ENCODE measurements around the gene SLC22A5. TPM values are rescaled to one million over a fixed set of nuclear protein-coding genes. Genes with fewer than 3 reads are reported as not detected.

The SLC22A5 gene
- total and polyA plus RNA-seq, 2 of the 8 experiments (the other 6 are each of a cell fraction or from before 2014, with no cell fraction given) = 4.0 to 9.0 TPM

DNA sequence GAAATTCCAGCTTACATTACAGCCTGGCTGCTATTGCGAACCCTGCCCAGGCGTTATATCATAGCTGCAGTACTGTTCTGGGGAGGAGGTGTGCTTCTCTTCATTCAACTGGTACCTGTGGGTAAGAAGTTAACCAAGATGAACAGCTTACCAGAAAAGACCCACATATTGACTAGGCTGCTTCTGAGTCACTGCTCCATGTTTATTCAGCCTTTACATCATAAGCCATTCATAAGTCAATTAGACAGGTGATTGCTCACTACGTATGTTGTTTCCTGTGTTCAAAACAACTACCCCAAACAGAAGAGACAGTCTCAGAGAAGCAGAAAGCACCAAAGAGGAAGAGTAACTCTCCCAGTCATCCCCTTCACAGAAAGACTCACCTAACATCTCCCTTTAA, 34.7 kb upstream of the SLC22A5 start:
- no peak overlapping the region for H4K8ac ChIP-seq (ENCODE audit: extremely low read depth, insufficient read depth, low read length)
- POLR2A ChIA-PET (ENCODE audit: partially characterized antibody) = interaction anchor here (1.5 kb wide), 1 partner anchor 9 kb away, joined by 3 read pairs; no protein-coding TSS in a partner anchor
- no peak overlapping the region for H2AFZ ChIP-seq (ENCODE audit: low read length)
- H3K36me3 ChIP-seq (ENCODE audit: control insufficient read depth in 2 of 4, insufficient read depth in 4 of 4, low read length in 3 of 4) = no peaks in the 10 kb centered on the region
- WGBS, 2 experiments (ENCODE audit: extremely low coverage in 1 of 2, insufficient coverage in 1 of 2, insufficient read length in 1 of 2, insufficient replicate concordance in 2 of 2, low coverage in 1 of 2, low lambda C conversion rate in 2 of 2, missing lambda C conversion rate in 1 of 2) = 93% methylated on average over 3 of the region's 3 CpGs; no CpG with 5 or more reads in 1 of the 2 experiments
- H3K9ac ChIP-seq (replicated peaks in 1 of 4; ENCODE audit: extremely low read depth in 1 of 4, low read depth in 3 of 4, low read length in 3 of 4) = no peak overlapping the region
- CTCF ChIA-PET (ENCODE audit: partially characterized antibody) = interaction anchor here (1.5 kb wide), 1 partner anchor 130 kb away, joined by 3 read pairs; no protein-coding TSS in a partner anchor
- no peak overlapping the region for H2BK15ac ChIP-seq (ENCODE audit: low read length)
- H2BK5ac ChIP-seq (ENCODE audit: low read depth, low read length) = no peak overlapping the region
- H2BK12ac ChIP-seq (ENCODE audit: low read depth, low read length) = no peak overlapping the region
- no peaks in the 10 kb centered on the region for H3K4me1 ChIP-seq (replicated peaks in 1 of 4; ENCODE audit: control insufficient read depth in 3 of 4, insufficient read depth in 4 of 4, low read length in 3 of 4)
- H3K79me2 ChIP-seq (ENCODE audit: control insufficient read depth in 1 of 2, insufficient read depth in 2 of 2, low read length in 2 of 2) = no peaks in the 10 kb centered on the region
- no peak overlapping the region for H4K5ac ChIP-seq (ENCODE audit: insufficient read length, low read depth, low read length)
- no peak overlapping the region for H2BK120ac ChIP-seq (replicated peaks; ENCODE audit: low read depth, low read length)
- H3K27ac ChIP-seq (ENCODE audit: low read depth, low read length) = no peak overlapping the region
- no peak overlapping the region for H3K18ac ChIP-seq (ENCODE audit: extremely low read depth, low read length)
- no peak overlapping the region for H3K4me2 ChIP-seq (ENCODE audit: insufficient read depth in 1 of 2, low read depth in 2 of 2, low read length in 2 of 2)
- no peak overlapping the region for H4K91ac ChIP-seq (replicated peaks; ENCODE audit: insufficient read length, low read length)
- no peaks in the 10 kb centered on the region for H4K20me1 ChIP-seq (replicated peaks in 1 of 2; ENCODE audit: control insufficient read depth in 1 of 2, insufficient read depth in 2 of 2, low read length in 2 of 2)
- H3K79me1 ChIP-seq (ENCODE audit: low read depth, low read length) = no peaks in the 10 kb centered on the region
- TF ChIP-seq, protein P1, sequence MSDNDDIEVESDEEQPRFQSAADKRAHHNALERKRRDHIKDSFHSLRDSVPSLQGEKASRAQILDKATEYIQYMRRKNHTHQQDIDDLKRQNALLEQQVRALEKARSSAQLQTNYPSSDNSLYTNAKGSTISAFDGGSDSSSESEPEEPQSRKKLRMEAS (IDR thresholded peaks at IDR 0.05) = no peak
- TF ChIP-seq RBBP5 (IDR thresholded peaks at IDR 0.05; ENCODE audit: borderline replicate concordance, low read depth, low read length) = no peak
- TF ChIP-seq PHF8 (conservative IDR thresholded peaks at IDR 0.05; ENCODE audit: low read depth, low read length) = no peak
- no peak for TF ChIP-seq SIX5 (IDR thresholded peaks at IDR 0.05; ENCODE audit: low read depth, low read length)
- TF ChIP-seq POLR2A (IDR thresholded peaks at IDR 0.05; ENCODE audit: control extremely low read depth in 1 of 2, low read depth in 2 of 2, low read length in 2 of 2) = no peak
- no peak for TF ChIP-seq TAF7 (optimal IDR thresholded peaks at IDR 0.05; ENCODE audit: borderline replicate concordance, low read depth, low read length)
- no peak for TF ChIP-seq ZNF274 (IDR thresholded peaks at IDR 0.05; ENCODE audit: borderline replicate concordance, extremely low read depth, low read length)
- TF ChIP-seq RNF2 (IDR thresholded peaks at IDR 0.05; ENCODE audit: borderline replicate concordance, low read depth, low read length, missing control alignments, poor library complexity, severe bottlenecking) = no peak
- TF ChIP-seq MAFK (IDR thresholded peaks at IDR 0.05; ENCODE audit: low read depth, low read length) = no peak
- no peak for TF ChIP-seq JUND (IDR thresholded peaks at IDR 0.05; ENCODE audit: low read length)
- no peak for TF ChIP-seq EZH2 (IDR thresholded peaks at IDR 0.05; ENCODE audit: low read depth, low read length, severe bottlenecking)
- no peaks in the 10 kb centered on the region for H3K9me3 ChIP-seq (ENCODE audit: insufficient read depth in 2 of 2, low read depth in 1 of 2, low read length in 1 of 2)
- no peak overlapping the region for H3K23ac ChIP-seq (ENCODE audit: insufficient read length)
- no peaks in the 10 kb centered on the region for H3K27me3 ChIP-seq (replicated peaks in 1 of 4; ENCODE audit: control insufficient read depth in 3 of 4, extremely low read depth in 1 of 4, insufficient read depth in 3 of 4, low read length in 3 of 4)
- H2AK5ac ChIP-seq (ENCODE audit: low read depth, low read length) = no peak overlapping the region
- no peaks in the 10 kb centered on the region for H3K23me2 ChIP-seq (ENCODE audit: low read depth, low read length)
- no peak overlapping the region for H3K14ac ChIP-seq (ENCODE audit: insufficient read length)
- no peak overlapping the region for H2BK20ac ChIP-seq (ENCODE audit: low read length)
- no peak overlapping the region for H3K4me3 ChIP-seq (ENCODE audit: extremely low read depth in 1 of 4, insufficient read depth in 2 of 4, low read depth in 3 of 4, low read length in 4 of 4)
- no peak overlapping the region for H3K56ac ChIP-seq (replicated peaks; ENCODE audit: insufficient read length, low read depth, low read length)
- FAIRE-seq (no peak), DNase-seq (ENCODE audit: low read depth in 1 of 2, low spot score in 2 of 2) (no peak)
- H3K4ac ChIP-seq (replicated peaks; ENCODE audit: insufficient read length, low read depth, low read length) = no peak overlapping the region

Measured in H1 (cell line).